Measurements from ENCODE around the gene SIT1.
A peak's percentile ranks its signal among the peaks of the same experiment; 100 is the strongest.

SIT1 gene

DNA sequence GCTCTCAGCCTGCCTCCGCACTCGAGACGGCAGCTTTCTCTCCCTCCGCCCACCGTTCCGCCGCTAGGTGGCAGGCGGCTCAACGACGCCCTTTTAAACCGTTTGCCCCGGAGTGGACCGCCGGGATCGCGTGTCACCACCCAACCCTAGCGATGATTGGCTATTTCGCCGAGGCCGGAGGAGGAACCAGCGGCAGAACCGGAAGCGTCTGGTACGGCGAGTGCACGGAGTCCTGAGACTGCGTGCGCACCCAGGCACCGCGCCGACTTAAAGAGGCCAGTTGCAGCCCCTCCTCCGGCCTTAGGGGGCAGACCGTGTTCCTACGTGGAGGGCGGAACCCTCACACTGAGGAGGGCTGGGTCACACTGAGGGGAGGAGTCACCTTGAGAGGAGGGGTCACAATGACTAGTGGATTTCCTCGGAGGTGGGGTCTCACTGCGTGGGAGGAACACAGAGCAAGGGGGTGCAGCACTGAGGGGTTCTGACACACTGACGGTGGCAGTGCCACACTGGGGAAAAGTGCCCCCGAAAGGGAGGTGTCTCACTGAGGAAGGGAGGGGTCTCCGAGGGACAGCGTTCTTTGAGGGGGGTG lies 46.6 kb downstream of the SIT1 start (continued):
- TF ChIP-seq, protein P1, sequence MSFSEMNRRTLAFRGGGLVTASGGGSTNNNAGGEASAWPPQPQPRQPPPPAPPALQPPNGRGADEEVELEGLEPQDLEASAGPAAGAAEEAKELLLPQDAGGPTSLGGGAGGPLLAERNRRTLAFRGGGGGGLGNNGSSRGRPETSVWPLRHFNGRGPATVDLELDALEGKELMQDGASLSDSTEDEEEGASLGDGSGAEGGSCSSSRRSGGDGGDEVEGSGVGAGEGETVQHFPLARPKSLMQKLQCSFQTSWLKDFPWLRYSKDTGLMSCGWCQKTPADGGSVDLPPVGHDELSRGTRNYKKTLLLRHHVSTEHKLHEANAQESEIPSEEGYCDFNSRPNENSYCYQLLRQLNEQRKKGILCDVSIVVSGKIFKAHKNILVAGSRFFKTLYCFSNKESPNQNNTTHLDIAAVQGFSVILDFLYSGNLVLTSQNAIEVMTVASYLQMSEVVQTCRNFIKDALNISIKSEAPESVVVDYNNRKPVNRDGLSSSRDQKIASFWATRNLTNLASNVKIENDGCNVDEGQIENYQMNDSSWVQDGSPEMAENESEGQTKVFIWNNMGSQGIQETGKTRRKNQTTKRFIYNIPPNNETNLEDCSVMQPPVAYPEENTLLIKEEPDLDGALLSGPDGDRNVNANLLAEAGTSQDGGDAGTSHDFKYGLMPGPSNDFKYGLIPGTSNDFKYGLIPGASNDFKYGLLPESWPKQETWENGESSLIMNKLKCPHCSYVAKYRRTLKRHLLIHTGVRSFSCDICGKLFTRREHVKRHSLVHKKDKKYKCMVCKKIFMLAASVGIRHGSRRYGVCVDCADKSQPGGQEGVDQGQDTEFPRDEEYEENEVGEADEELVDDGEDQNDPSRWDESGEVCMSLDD (tag by site-specific recombination; IDR thresholded peaks at IDR 0.05) = peak; percentile 58; the same call in 1 of the 2 replicates
- no peak for TF ChIP-seq ZNF701 (tag by site-specific recombination; IDR thresholded peaks at IDR 0.05)
- TF ChIP-seq ZNF48 (tag by site-specific recombination; IDR thresholded peaks at IDR 0.05) = no peak
- TF ChIP-seq, protein P2, sequence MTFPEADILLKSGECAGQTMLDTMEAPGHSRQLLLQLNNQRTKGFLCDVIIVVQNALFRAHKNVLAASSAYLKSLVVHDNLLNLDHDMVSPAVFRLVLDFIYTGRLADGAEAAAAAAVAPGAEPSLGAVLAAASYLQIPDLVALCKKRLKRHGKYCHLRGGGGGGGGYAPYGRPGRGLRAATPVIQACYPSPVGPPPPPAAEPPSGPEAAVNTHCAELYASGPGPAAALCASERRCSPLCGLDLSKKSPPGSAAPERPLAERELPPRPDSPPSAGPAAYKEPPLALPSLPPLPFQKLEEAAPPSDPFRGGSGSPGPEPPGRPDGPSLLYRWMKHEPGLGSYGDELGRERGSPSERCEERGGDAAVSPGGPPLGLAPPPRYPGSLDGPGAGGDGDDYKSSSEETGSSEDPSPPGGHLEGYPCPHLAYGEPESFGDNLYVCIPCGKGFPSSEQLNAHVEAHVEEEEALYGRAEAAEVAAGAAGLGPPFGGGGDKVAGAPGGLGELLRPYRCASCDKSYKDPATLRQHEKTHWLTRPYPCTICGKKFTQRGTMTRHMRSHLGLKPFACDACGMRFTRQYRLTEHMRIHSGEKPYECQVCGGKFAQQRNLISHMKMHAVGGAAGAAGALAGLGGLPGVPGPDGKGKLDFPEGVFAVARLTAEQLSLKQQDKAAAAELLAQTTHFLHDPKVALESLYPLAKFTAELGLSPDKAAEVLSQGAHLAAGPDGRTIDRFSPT (tag by site-specific recombination; IDR thresholded peaks at IDR 0.05) = no peak
- peak; percentile 66 for TF ChIP-seq KLF9 (tag by site-specific recombination; IDR thresholded peaks at IDR 0.05; ENCODE audit: low read depth)
- TF ChIP-seq, protein P3, sequence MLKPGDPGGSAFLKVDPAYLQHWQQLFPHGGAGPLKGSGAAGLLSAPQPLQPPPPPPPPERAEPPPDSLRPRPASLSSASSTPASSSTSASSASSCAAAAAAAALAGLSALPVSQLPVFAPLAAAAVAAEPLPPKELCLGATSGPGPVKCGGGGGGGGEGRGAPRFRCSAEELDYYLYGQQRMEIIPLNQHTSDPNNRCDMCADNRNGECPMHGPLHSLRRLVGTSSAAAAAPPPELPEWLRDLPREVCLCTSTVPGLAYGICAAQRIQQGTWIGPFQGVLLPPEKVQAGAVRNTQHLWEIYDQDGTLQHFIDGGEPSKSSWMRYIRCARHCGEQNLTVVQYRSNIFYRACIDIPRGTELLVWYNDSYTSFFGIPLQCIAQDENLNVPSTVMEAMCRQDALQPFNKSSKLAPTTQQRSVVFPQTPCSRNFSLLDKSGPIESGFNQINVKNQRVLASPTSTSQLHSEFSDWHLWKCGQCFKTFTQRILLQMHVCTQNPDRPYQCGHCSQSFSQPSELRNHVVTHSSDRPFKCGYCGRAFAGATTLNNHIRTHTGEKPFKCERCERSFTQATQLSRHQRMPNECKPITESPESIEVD (tag by site-specific recombination; IDR thresholded peaks at IDR 0.05) = no peak
- no peak for TF ChIP-seq ZBTB1 (tag by site-specific recombination; IDR thresholded peaks at IDR 0.05)
- TF ChIP-seq GLIS1 (tag by site-specific recombination; IDR thresholded peaks at IDR 0.05) = peak; percentile 73
- TF ChIP-seq, protein P4, sequence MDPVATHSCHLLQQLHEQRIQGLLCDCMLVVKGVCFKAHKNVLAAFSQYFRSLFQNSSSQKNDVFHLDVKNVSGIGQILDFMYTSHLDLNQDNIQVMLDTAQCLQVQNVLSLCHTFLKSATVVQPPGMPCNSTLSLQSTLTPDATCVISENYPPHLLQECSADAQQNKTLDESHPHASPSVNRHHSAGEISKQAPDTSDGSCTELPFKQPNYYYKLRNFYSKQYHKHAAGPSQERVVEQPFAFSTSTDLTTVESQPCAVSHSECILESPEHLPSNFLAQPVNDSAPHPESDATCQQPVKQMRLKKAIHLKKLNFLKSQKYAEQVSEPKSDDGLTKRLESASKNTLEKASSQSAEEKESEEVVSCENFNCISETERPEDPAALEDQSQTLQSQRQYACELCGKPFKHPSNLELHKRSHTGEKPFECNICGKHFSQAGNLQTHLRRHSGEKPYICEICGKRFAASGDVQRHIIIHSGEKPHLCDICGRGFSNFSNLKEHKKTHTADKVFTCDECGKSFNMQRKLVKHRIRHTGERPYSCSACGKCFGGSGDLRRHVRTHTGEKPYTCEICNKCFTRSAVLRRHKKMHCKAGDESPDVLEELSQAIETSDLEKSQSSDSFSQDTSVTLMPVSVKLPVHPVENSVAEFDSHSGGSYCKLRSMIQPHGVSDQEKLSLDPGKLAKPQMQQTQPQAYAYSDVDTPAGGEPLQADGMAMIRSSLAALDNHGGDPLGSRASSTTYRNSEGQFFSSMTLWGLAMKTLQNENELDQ (tag by site-specific recombination; IDR thresholded peaks at IDR 0.05; ENCODE audit: low read depth) = no peak
- no peak for TF ChIP-seq ZNF555 (tag by site-specific recombination; conservative IDR thresholded peaks at IDR 0.05)
- TF ChIP-seq ZNF521 (tag by site-specific recombination; IDR thresholded peaks at IDR 0.05) = no peak
- 0 out of 2 replicates have a peak, but pooled peaks have one; percentile 33 for TF ChIP-seq ZNF335 (tag by site-specific recombination; conservative IDR thresholded peaks at IDR 0.05)
- no peak for TF ChIP-seq ZNF239 (tag by site-specific recombination; IDR thresholded peaks at IDR 0.05)
- TF ChIP-seq ZNF112 (tag by site-specific recombination; IDR thresholded peaks at IDR 0.05) = no peak
- TF ChIP-seq ZNF394 (tag by site-specific recombination; IDR thresholded peaks at IDR 0.05; ENCODE audit: borderline replicate concordance) = 0 out of 2 replicates have a peak, but pooled peaks have one; percentile 16
- TF ChIP-seq ZNF266 (tag by site-specific recombination; IDR thresholded peaks at IDR 0.05; ENCODE audit: low read depth) = no peak
- TF ChIP-seq, protein P5, sequence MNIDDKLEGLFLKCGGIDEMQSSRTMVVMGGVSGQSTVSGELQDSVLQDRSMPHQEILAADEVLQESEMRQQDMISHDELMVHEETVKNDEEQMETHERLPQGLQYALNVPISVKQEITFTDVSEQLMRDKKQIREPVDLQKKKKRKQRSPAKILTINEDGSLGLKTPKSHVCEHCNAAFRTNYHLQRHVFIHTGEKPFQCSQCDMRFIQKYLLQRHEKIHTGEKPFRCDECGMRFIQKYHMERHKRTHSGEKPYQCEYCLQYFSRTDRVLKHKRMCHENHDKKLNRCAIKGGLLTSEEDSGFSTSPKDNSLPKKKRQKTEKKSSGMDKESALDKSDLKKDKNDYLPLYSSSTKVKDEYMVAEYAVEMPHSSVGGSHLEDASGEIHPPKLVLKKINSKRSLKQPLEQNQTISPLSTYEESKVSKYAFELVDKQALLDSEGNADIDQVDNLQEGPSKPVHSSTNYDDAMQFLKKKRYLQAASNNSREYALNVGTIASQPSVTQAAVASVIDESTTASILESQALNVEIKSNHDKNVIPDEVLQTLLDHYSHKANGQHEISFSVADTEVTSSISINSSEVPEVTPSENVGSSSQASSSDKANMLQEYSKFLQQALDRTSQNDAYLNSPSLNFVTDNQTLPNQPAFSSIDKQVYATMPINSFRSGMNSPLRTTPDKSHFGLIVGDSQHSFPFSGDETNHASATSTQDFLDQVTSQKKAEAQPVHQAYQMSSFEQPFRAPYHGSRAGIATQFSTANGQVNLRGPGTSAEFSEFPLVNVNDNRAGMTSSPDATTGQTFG (tag by site-specific recombination; IDR thresholded peaks at IDR 0.05; ENCODE audit: borderline replicate concordance) = no peak
- TF ChIP-seq, protein P6, sequence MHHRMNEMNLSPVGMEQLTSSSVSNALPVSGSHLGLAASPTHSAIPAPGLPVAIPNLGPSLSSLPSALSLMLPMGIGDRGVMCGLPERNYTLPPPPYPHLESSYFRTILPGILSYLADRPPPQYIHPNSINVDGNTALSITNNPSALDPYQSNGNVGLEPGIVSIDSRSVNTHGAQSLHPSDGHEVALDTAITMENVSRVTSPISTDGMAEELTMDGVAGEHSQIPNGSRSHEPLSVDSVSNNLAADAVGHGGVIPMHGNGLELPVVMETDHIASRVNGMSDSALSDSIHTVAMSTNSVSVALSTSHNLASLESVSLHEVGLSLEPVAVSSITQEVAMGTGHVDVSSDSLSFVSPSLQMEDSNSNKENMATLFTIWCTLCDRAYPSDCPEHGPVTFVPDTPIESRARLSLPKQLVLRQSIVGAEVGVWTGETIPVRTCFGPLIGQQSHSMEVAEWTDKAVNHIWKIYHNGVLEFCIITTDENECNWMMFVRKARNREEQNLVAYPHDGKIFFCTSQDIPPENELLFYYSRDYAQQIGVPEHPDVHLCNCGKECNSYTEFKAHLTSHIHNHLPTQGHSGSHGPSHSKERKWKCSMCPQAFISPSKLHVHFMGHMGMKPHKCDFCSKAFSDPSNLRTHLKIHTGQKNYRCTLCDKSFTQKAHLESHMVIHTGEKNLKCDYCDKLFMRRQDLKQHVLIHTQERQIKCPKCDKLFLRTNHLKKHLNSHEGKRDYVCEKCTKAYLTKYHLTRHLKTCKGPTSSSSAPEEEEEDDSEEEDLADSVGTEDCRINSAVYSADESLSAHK (tag by site-specific recombination; IDR thresholded peaks at IDR 0.05) = no peak
- TF ChIP-seq, protein P7, sequence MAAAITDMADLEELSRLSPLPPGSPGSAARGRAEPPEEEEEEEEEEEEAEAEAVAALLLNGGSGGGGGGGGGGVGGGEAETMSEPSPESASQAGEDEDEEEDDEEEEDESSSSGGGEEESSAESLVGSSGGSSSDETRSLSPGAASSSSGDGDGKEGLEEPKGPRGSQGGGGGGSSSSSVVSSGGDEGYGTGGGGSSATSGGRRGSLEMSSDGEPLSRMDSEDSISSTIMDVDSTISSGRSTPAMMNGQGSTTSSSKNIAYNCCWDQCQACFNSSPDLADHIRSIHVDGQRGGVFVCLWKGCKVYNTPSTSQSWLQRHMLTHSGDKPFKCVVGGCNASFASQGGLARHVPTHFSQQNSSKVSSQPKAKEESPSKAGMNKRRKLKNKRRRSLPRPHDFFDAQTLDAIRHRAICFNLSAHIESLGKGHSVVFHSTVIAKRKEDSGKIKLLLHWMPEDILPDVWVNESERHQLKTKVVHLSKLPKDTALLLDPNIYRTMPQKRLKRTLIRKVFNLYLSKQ (tag by site-specific recombination; IDR thresholded peaks at IDR 0.05; ENCODE audit: borderline replicate concordance) = no peak
- 0 out of 2 replicates have a peak, but pooled peaks have one; percentile 10 for TF ChIP-seq ZFP37 (tag by site-specific recombination; IDR thresholded peaks at IDR 0.05)
- TF ChIP-seq ZNF660 (tag by site-specific recombination; IDR thresholded peaks at IDR 0.05) = peak; percentile 61; the same call in 1 of the 2 replicates
- TF ChIP-seq ZNF514 (tag by site-specific recombination; IDR thresholded peaks at IDR 0.05) = no peak
- TF ChIP-seq SP3 (tag by site-specific recombination; IDR thresholded peaks at IDR 0.05) = peak; percentile 92
- no peak for TF ChIP-seq ZNF558 (tag by site-specific recombination; IDR thresholded peaks at IDR 0.05)
